Activated naive CD4-positive, alpha-beta T cell treated with anti-CD3 and anti-CD28 coated beads, Interleukin-2, amount 10 ng/mL, durations not matched to agents 7 days and 5 days (primary cell): ENCODE measurements around the gene LGALS9C.
"Not testable (repeated sequence)": the region's sequence is repeated elsewhere in the genome, so short reads cannot be mapped to it uniquely, and the experiment has no call there.

Experiments used
- CTCF ChIA-PET: fragments of 350-600 bp; sonication (Branson Sonifier 250); formaldehyde crosslinking; loops from one replicate; lab custom pipeline; 2021; ENCODE audit warnings: antibody characterized with exemption; lab: Charles Lee
- DNase-seq: peaks from one replicate; pipeline ENCODE4 v3.0.0-alpha.2; 2020
- H3K27ac Mint-ChIP-seq: one replicate; pipeline ENCODE4 v1.8.0; 2021; ENCODE audit warnings: mild to moderate bottlenecking, moderate library complexity, mixed read lengths
- H3K27me3 Mint-ChIP-seq: one replicate; pipeline ENCODE4 v1.8.0; 2021; ENCODE audit warnings: mild to moderate bottlenecking, mixed read lengths
- H3K36me3 Mint-ChIP-seq: one replicate; pipeline ENCODE4 v1.8.0; 2021; ENCODE audit warnings: mixed read lengths
- H3K4me1 Mint-ChIP-seq: one replicate; pipeline ENCODE4 v1.8.0; 2021; ENCODE audit warnings: mixed read lengths
- H3K4me3 Mint-ChIP-seq: one replicate; pipeline ENCODE4 v1.8.0; 2021; ENCODE audit warnings: mild to moderate bottlenecking, moderate library complexity, mixed read lengths
- H3K9me3 Mint-ChIP-seq: one replicate; pipeline ENCODE4 v1.8.0; 2021; ENCODE audit warnings: mixed read lengths

The LGALS9C gene

GRCh38 chr17:18468472-18469171, 8.0 kb upstream of the LGALS9C start:
- H3K27me3 Mint-ChIP-seq, H3K4me1 Mint-ChIP-seq, H3K4me3 Mint-ChIP-seq, DNase-seq, H3K9me3 Mint-ChIP-seq, CTCF ChIA-PET, H3K36me3 Mint-ChIP-seq, H3K27ac Mint-ChIP-seq: not testable (repeated sequence)

GRCh38 chr17:18469837-18470236, 6.8 kb upstream of the LGALS9C start:
- DNase-seq, H3K9me3 Mint-ChIP-seq, H3K27me3 Mint-ChIP-seq, H3K4me1 Mint-ChIP-seq, H3K27ac Mint-ChIP-seq, H3K36me3 Mint-ChIP-seq, CTCF ChIA-PET, H3K4me3 Mint-ChIP-seq: not testable (repeated sequence)

GRCh38 chr17:18470345-18470930, 6.2 kb upstream of the LGALS9C start:
- CTCF ChIA-PET, H3K36me3 Mint-ChIP-seq, H3K27me3 Mint-ChIP-seq, H3K9me3 Mint-ChIP-seq, DNase-seq, H3K27ac Mint-ChIP-seq, H3K4me3 Mint-ChIP-seq, H3K4me1 Mint-ChIP-seq: not testable (repeated sequence)

GRCh38 chr17:18473967-18474366, 2.6 kb upstream of the LGALS9C start:
- H3K27ac Mint-ChIP-seq, H3K9me3 Mint-ChIP-seq, H3K36me3 Mint-ChIP-seq, H3K4me3 Mint-ChIP-seq, H3K27me3 Mint-ChIP-seq, H3K4me1 Mint-ChIP-seq, DNase-seq, CTCF ChIA-PET: not testable (repeated sequence)

- H3K27me3 Mint-ChIP-seq, H3K36me3 Mint-ChIP-seq, H3K4me3 Mint-ChIP-seq, CTCF ChIA-PET, H3K4me1 Mint-ChIP-seq, DNase-seq, H3K9me3 Mint-ChIP-seq, H3K27ac Mint-ChIP-seq: not testable (repeated sequence)
These were observed 1.8 kb upstream of the LGALS9C start for GRCh38 chr17:18474754-18475153.

- H3K27me3 Mint-ChIP-seq, H3K27ac Mint-ChIP-seq, H3K36me3 Mint-ChIP-seq, CTCF ChIA-PET, H3K9me3 Mint-ChIP-seq, H3K4me3 Mint-ChIP-seq, DNase-seq, H3K4me1 Mint-ChIP-seq: not testable (repeated sequence)
These were observed 778 bp downstream of the LGALS9C start for GRCh38 chr17:18477367-18477766.

- H3K27me3 Mint-ChIP-seq, H3K36me3 Mint-ChIP-seq, H3K27ac Mint-ChIP-seq, CTCF ChIA-PET, H3K9me3 Mint-ChIP-seq, H3K4me3 Mint-ChIP-seq, DNase-seq, H3K4me1 Mint-ChIP-seq: not testable (repeated sequence)
These were observed 1.8 kb downstream of the LGALS9C start for GRCh38 chr17:18478362-18478761.

GRCh38 chr17:18478977-18479595, 2.5 kb downstream of the LGALS9C start:
- DNase-seq, H3K27ac Mint-ChIP-seq, H3K4me1 Mint-ChIP-seq, H3K9me3 Mint-ChIP-seq, H3K4me3 Mint-ChIP-seq, H3K27me3 Mint-ChIP-seq, CTCF ChIA-PET, H3K36me3 Mint-ChIP-seq: not testable (repeated sequence)

- H3K9me3 Mint-ChIP-seq, H3K4me1 Mint-ChIP-seq, H3K27me3 Mint-ChIP-seq, DNase-seq, H3K36me3 Mint-ChIP-seq, H3K27ac Mint-ChIP-seq, H3K4me3 Mint-ChIP-seq, CTCF ChIA-PET: not testable (repeated sequence)
These were observed 5.2 kb downstream of the LGALS9C start for GRCh38 chr17:18481775-18482174.

GRCh38 chr17:18485936-18486464, 9.4 kb downstream of the LGALS9C start:
- H3K27me3 Mint-ChIP-seq, DNase-seq, CTCF ChIA-PET, H3K27ac Mint-ChIP-seq, H3K4me3 Mint-ChIP-seq, H3K9me3 Mint-ChIP-seq, H3K36me3 Mint-ChIP-seq, H3K4me1 Mint-ChIP-seq: not testable (repeated sequence)

- H3K27me3 Mint-ChIP-seq, H3K9me3 Mint-ChIP-seq, H3K27ac Mint-ChIP-seq, CTCF ChIA-PET, H3K4me3 Mint-ChIP-seq, H3K4me1 Mint-ChIP-seq, DNase-seq, H3K36me3 Mint-ChIP-seq: not testable (repeated sequence)
These were observed 11.0 kb downstream of the LGALS9C start for GRCh38 chr17:18487633-18488032.

- not testable (repeated sequence) for H3K27me3 Mint-ChIP-seq, H3K27ac Mint-ChIP-seq, H3K4me3 Mint-ChIP-seq
These were observed 12.0 kb downstream of the LGALS9C start for GRCh38 chr17:18488622-18489021.

GRCh38 chr17:18490016-18490415, 13.4 kb downstream of the LGALS9C start:
- H3K4me1 Mint-ChIP-seq, CTCF ChIA-PET, H3K27ac Mint-ChIP-seq: not testable (repeated sequence)

More at GRCh38 chr17:18488622-18489021, 12.0 kb downstream of the LGALS9C start:
- H3K36me3 Mint-ChIP-seq, CTCF ChIA-PET, DNase-seq, H3K9me3 Mint-ChIP-seq, H3K4me1 Mint-ChIP-seq: not testable (repeated sequence)

GRCh38 chr17:18492712-18493480, 16.3 kb downstream of the LGALS9C start:
- H3K36me3 Mint-ChIP-seq, H3K4me1 Mint-ChIP-seq, H3K9me3 Mint-ChIP-seq, H3K27me3 Mint-ChIP-seq, CTCF ChIA-PET: not testable (repeated sequence)
- peak; percentile 58 for DNase-seq
- Mint-ChIP-seq H3K27ac (peak overlapping the region; percentile 76), H3K4me3 (peak overlapping the region; percentile 49)

More at GRCh38 chr17:18490016-18490415, 13.4 kb downstream of the LGALS9C start:
- H3K9me3 Mint-ChIP-seq, H3K27me3 Mint-ChIP-seq, H3K36me3 Mint-ChIP-seq, DNase-seq, H3K4me3 Mint-ChIP-seq: not testable (repeated sequence)
